ENCODE results near the gene UBN2. TPM values are rescaled to one million over a fixed set of nuclear protein-coding genes. Genes with fewer than 3 reads are reported as not detected.

Gene UBN2
- total RNA-seq, 2 donors from 2014 or later, result 45.3 to 48.8 TPM

DNA sequence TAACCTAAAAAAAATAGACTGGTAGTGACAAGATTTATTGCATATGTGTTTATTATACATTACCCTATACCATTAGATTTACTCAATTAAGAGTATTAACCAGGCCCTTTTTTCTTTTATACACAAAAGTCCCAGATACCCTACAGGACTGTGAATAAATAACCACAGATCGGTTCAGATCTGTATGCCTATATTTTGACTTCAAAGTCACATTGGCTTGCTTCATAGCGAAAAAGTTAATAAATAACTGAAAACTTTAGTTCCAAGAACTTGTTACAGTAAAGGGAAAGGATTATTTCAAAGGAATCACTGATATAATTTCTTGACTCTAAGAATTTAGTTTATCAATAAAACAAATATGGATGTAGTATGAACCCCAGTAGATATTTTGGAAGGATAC lies 68.3 kb downstream of the UBN2 start:
- no peak overlapping the region for H3K27ac ChIP-seq (ENCODE audit: low read depth, low read length)
- no peaks in the 10 kb centered on the region for H3K27me3 ChIP-seq (ENCODE audit: control insufficient read depth, insufficient read depth, low read length, poor library complexity, severe bottlenecking)
- H3K36me3 ChIP-seq (ENCODE audit: control insufficient read depth, insufficient read depth, low read length), result peaks cover 69% of the 10 kb centered on the region
- H3K9me3 ChIP-seq (ENCODE audit: control insufficient read depth, low read length), result no peaks in the 10 kb centered on the region
- no peaks in the 10 kb centered on the region for H3K4me1 ChIP-seq (ENCODE audit: control insufficient read depth, insufficient read depth, low read length)
- 87 to 100% methylated on average over 2 of the region's 2 CpGs for WGBS, 2 experiments (ENCODE audit: insufficient coverage in 1 of 2, insufficient read length in 1 of 2)
- H3K4me3 ChIP-seq (ENCODE audit: low read length), result no peak overlapping the region
- no peak for DNase-seq
- no peaks in the 10 kb centered on the region for H3K9me3 Mint-ChIP-seq
- peaks cover 18% of the 10 kb centered on the region for H3K4me1 Mint-ChIP-seq
- TF ChIP-seq CTCF (conservative IDR thresholded peaks at IDR 0.05), result no peak
- no peaks in the 10 kb centered on the region for H3K27me3 Mint-ChIP-seq (ENCODE audit: insufficient read depth)
- H3K4me3 Mint-ChIP-seq, result no peak overlapping the region
- peaks cover 40% of the 10 kb centered on the region for H3K36me3 Mint-ChIP-seq (ENCODE audit: low read depth)
- H3K9ac ChIP-seq (ENCODE audit: extremely low read depth, low read length, poor library complexity, severe bottlenecking), result no peak overlapping the region
- H3K27ac Mint-ChIP-seq, result no peak overlapping the region

DNA sequence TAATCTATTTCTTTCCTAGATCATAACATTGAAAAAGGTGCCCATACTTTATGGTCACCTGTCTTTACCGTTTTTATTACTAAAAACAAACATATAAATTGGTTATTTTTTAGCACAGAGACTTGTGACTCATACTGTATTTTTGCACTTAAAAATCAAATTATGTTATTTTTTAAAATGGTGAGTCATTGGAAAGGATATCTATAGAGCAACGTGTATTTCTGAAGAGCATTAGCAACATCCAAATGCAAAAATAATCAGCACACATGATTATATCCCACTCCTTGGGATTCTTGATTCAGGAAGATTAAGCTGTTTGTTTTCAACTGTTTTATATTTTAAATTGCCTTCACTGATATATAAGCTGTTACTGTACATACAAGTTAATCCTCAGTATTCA lies 69.4 kb downstream of the UBN2 start:
- Histone ChIP-seq H3K27me3 (ENCODE audit: control insufficient read depth, insufficient read depth, low read length, poor library complexity, severe bottlenecking) (no peaks in the 10 kb centered on the region), H3K27ac (ENCODE audit: low read depth, low read length) (no peak overlapping the region), H3K9ac (ENCODE audit: extremely low read depth, low read length, poor library complexity, severe bottlenecking) (no peak overlapping the region), H3K4me1 (ENCODE audit: control insufficient read depth, insufficient read depth, low read length) (no peaks in the 10 kb centered on the region), H3K36me3 (ENCODE audit: control insufficient read depth, insufficient read depth, low read length) (peaks cover 60% of the 10 kb centered on the region), H3K4me3 (ENCODE audit: low read length) (no peak overlapping the region), H3K9me3 (ENCODE audit: control insufficient read depth, low read length) (no peaks in the 10 kb centered on the region)
- H3K27ac Mint-ChIP-seq, result no peak overlapping the region
- whole genome bisulfite sequencing, 2 experiments (ENCODE audit: insufficient coverage in 1 of 2, insufficient read length in 1 of 2), result 100% methylated on average over 2 of the region's 2 CpGs; no CpG with 5 or more reads in 1 of the 2 experiments
- peaks cover 36% of the 10 kb centered on the region for H3K36me3 Mint-ChIP-seq (ENCODE audit: low read depth)
- peaks cover 18% of the 10 kb centered on the region for H3K4me1 Mint-ChIP-seq
- no peaks in the 10 kb centered on the region for H3K27me3 Mint-ChIP-seq (ENCODE audit: insufficient read depth)
- DNase-seq, result no peak
- H3K9me3 Mint-ChIP-seq, result no peaks in the 10 kb centered on the region
- no peak for TF ChIP-seq CTCF (conservative IDR thresholded peaks at IDR 0.05)
- H3K4me3 Mint-ChIP-seq, result no peak overlapping the region

DNA sequence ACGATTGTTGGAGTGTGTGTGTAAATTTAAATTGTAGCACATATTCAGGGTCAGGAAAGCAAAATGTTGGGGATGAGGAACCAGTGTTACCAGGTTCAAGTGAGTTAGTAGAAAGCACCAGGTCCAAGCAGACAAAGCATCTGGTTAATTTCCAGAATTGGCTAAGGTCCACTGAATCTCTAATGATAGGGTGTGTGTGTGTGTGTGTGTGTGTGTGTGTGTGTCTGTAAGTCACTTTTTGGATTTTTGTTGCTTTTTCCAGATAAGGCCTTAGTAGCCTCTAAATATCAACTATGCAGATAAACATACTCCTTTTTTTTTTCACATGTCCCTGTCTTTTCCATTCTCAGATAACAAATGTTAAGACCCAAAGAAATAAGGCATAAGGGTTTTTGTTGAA lies 73.5 kb downstream of the UBN2 start:
- H3K4me3 Mint-ChIP-seq, result no peak overlapping the region
- Histone ChIP-seq H3K4me3 (ENCODE audit: low read length) (no peak overlapping the region), H3K9me3 (ENCODE audit: control insufficient read depth, low read length) (no peaks in the 10 kb centered on the region), H3K27ac (ENCODE audit: low read depth, low read length) (no peak overlapping the region), H3K36me3 (ENCODE audit: control insufficient read depth, insufficient read depth, low read length) (peaks cover 45% of the 10 kb centered on the region), H3K4me1 (ENCODE audit: control insufficient read depth, insufficient read depth, low read length) (no peaks in the 10 kb centered on the region), H3K9ac (ENCODE audit: extremely low read depth, low read length, poor library complexity, severe bottlenecking) (no peak overlapping the region), H3K27me3 (ENCODE audit: control insufficient read depth, insufficient read depth, low read length, poor library complexity, severe bottlenecking) (no peaks in the 10 kb centered on the region)
- H3K9me3 Mint-ChIP-seq, result no peaks in the 10 kb centered on the region
- peaks cover 31% of the 10 kb centered on the region for H3K36me3 Mint-ChIP-seq (ENCODE audit: low read depth)
- TF ChIP-seq CTCF (conservative IDR thresholded peaks at IDR 0.05), result no peak
- WGBS, 2 experiments (ENCODE audit: insufficient coverage in 1 of 2, insufficient read length in 1 of 2), result 87 to 100% methylated on average over 1 of the region's 1 CpG
- no peak overlapping the region for H3K27ac Mint-ChIP-seq
- no peak for DNase-seq
- peaks cover 14% of the 10 kb centered on the region for H3K4me1 Mint-ChIP-seq
- H3K27me3 Mint-ChIP-seq (ENCODE audit: insufficient read depth), result no peaks in the 10 kb centered on the region

Data from endodermal cell (in vitro differentiated cells).